Liver (tissue), 9 donors: ENCODE results near the gene LRRK1. TPM values are rescaled to one million over a fixed set of nuclear protein-coding genes. Genes with fewer than 3 reads are reported as not detected.

ENCODE experiments used
- DNase-seq: peaks from one replicate; pipeline ENCODE4 v3.0.0-alpha.2; 2017; ENCODE audit warnings: low spot score
- H3K27ac ChIP-seq, 2 donors: one replicate each; pipeline ENCODE4 v1.7.0; 2013; ENCODE audit warnings: inconsistent platforms in 2 of 2, low read length in 2 of 2, control low read depth in 1 of 2, low read depth in 1 of 2, mild to moderate bottlenecking in 1 of 2
- H3K27me3 ChIP-seq, 4 donors: one replicate each; pipeline versions ENCODE4 v1.6.1 to v1.7.0; 2013; ENCODE audit warnings: low read length in 3 of 4, inconsistent platforms in 1 of 4, mild to moderate bottlenecking in 1 of 4, moderate library complexity in 1 of 4; ENCODE audit not compliant: control insufficient read depth in 4 of 4, insufficient read depth in 4 of 4
- H3K36me3 ChIP-seq, 4 donors: one replicate each; pipeline versions ENCODE4 v1.6.1 to v1.7.0; 2013; ENCODE audit warnings: low read length in 3 of 4, mild to moderate bottlenecking in 3 of 4, low read depth in 1 of 4, moderate library complexity in 1 of 4; ENCODE audit not compliant: control insufficient read depth in 4 of 4, insufficient read depth in 3 of 4
- H3K4me1 ChIP-seq, 4 donors: one replicate each; pipeline versions ENCODE4 v1.6.1 to v1.7.0; 2013; ENCODE audit warnings: low read length in 3 of 4, mild to moderate bottlenecking in 3 of 4, moderate library complexity in 1 of 4; ENCODE audit not compliant: control insufficient read depth in 4 of 4, insufficient read depth in 4 of 4
- H3K4me3 ChIP-seq, 3 donors: one replicate each; pipeline versions ENCODE4 v1.6.1 to v1.7.0; 2013; ENCODE audit warnings: low read length in 3 of 3, control low read depth in 1 of 3, low read depth in 1 of 3, mild to moderate bottlenecking in 1 of 3
- H3K9ac ChIP-seq, 2 donors: one replicate each; pipeline ENCODE4 v1.7.0; 2013; ENCODE audit warnings: low read length in 2 of 2, mild to moderate bottlenecking in 2 of 2, moderate library complexity in 2 of 2, control low read depth in 1 of 2, low read depth in 1 of 2
- H3K9me3 ChIP-seq, 4 donors: one replicate each; pipeline versions ENCODE4 v1.6.1 to v1.7.0; 2013; ENCODE audit warnings: low read length in 3 of 4; ENCODE audit not compliant: control insufficient read depth in 4 of 4
- ATF3 ChIP-seq: IDR thresholded peaks from 2 replicates; pipeline ENCODE4 v1.6.1; 2016; ENCODE audit warnings: antibody characterized with exemption
- CTCF ChIP-seq: fragments of 150-350 bp; IDR thresholded peaks from 2 replicates; pipeline ENCODE4 v1.5.1; 2017; ENCODE audit warnings: improper control_type of control experiment, low read depth, low read length; ENCODE audit not compliant: missing input control
- FOXA2 ChIP-seq: IDR thresholded peaks from 2 replicates; pipeline ENCODE4 v1.6.1; 2016; ENCODE audit warnings: antibody characterized with exemption
- HNF4A ChIP-seq, 2 donors: conservative IDR thresholded peaks; 2 replicates each; pipeline ENCODE4 v1.6.1; 2016; ENCODE audit warnings: antibody characterized with exemption in 2 of 2, mild to moderate bottlenecking in 2 of 2
- JUND ChIP-seq, 2 donors: IDR thresholded peaks; 2 replicates each; pipeline ENCODE4 v1.6.1; 2016; ENCODE audit warnings: antibody characterized with exemption in 2 of 2
- MAX ChIP-seq: IDR thresholded peaks from 2 replicates; pipeline ENCODE4 v1.6.1; 2016; ENCODE audit warnings: antibody characterized with exemption
- NR2F2 ChIP-seq: IDR thresholded peaks from 2 replicates; pipeline ENCODE4 v1.6.1; 2016; ENCODE audit warnings: antibody characterized with exemption
- RAD21 ChIP-seq, 2 donors: IDR thresholded peaks; 2 replicates each; pipeline ENCODE4 v1.6.1; 2016; ENCODE audit warnings: antibody characterized with exemption in 2 of 2, mild to moderate bottlenecking in 2 of 2
- REST ChIP-seq: IDR thresholded peaks from 2 replicates; pipeline ENCODE4 v1.6.1; 2016; ENCODE audit warnings: antibody characterized with exemption, mild to moderate bottlenecking
- RXRA ChIP-seq, 2 donors: IDR thresholded peaks; 2 replicates each; pipeline ENCODE4 v1.6.1; 2017 to 2018; ENCODE audit warnings: antibody characterized with exemption in 2 of 2, mild to moderate bottlenecking in 1 of 2
- SP1 ChIP-seq: IDR thresholded peaks from 2 replicates; pipeline ENCODE4 v1.6.1; 2018; ENCODE audit warnings: antibody characterized with exemption, mild to moderate bottlenecking
- TAF1 ChIP-seq: conservative IDR thresholded peaks from 2 replicates; pipeline ENCODE4 v1.6.1; 2016; ENCODE audit warnings: antibody characterized with exemption, mild to moderate bottlenecking
- YY1 ChIP-seq: IDR thresholded peaks from 2 replicates; pipeline ENCODE4 v1.6.1; 2016; ENCODE audit warnings: antibody characterized with exemption, mild to moderate bottlenecking
- ZBTB33 ChIP-seq: IDR thresholded peaks from 2 replicates; pipeline ENCODE4 v1.6.1; 2016; ENCODE audit warnings: antibody characterized with exemption
- WGBS: extraction: QIAGEN DNeasy Blood & Tissue Kit; methylation state at CpG from one replicate; pipeline ENCODE4 v1.1.7; 2013; 5-methylcytosine and 5-hydroxymethylcytosine counted together
- polyA plus RNA-seq, 2 donors: library from polyadenylated mRNA; stranded (reverse) in 1 of 2; unstranded in 1 of 2; fragments of 200-250 nt in 1 of 2; fragments of >200 nt in 1 of 2; fragmentation: Nextera tagmentation in 1 of 2; extraction: Ambion mirVana in 1 of 2; gene quantifications; one replicate each; pipeline versions ENCODE4 v1.2.1 to v1.2.3, GENCODE V29; 2013 to 2015
- total RNA-seq, 2 donors: library from RNA; depleted of rRNA; stranded (reverse); fragments of >200 nt; gene quantifications; one replicate each; pipeline ENCODE4 v1.2.3, GENCODE V29; 2014
- donor health status: healthy.
- donor health status: healthy.
- donor health status: healthy.
- donor health status: healthy.
- donor health status: healthy.

LRRK1 gene
- total and polyA plus RNA-seq, 4 donors, result 1.2 to 4.4 (median 2.7) TPM

- TF ChIP-seq REST (no peak), ATF3 (no peak), SP1 (no peak), HNF4A (conservative IDR thresholded peaks at IDR 0.05) (no peak), RAD21 (IDR thresholded peaks at IDR 0.05) (no peak), JUND (IDR thresholded peaks at IDR 0.05) (no peak)
Measured at GRCh38 chr15:101051291-101052030, 132.3 kb downstream of the LRRK1 start (continued).

- WGBS, result 71% methylated on average over 13 of the region's 13 CpGs
- peaks cover 0 to 8% (median 0%) of the 10 kb centered on the region in 4 donors for H3K36me3 ChIP-seq
Measured at GRCh38 chr15:101052031-101052620, 133.0 kb downstream of the LRRK1 start.

GRCh38 chr15:101052681-101053121 is 133.5 kb downstream of the LRRK1 start:
- no peak overlapping the region for H3K4me3 ChIP-seq
- H3K27ac ChIP-seq, result no peak overlapping the region
- H3K9ac ChIP-seq, result no peak overlapping the region
- 94% methylated on average over 20 of the region's 20 CpGs for WGBS
- no peak for DNase-seq
- no peaks in the 10 kb centered on the region for H3K27me3 ChIP-seq
- no peaks in the 10 kb centered on the region for H3K9me3 ChIP-seq
- no peak for TF ChIP-seq SP1
- TF ChIP-seq FOXA2, result no peak
- no peak for TF ChIP-seq YY1
- TF ChIP-seq ZBTB33, result no peak
- no peak for TF ChIP-seq TAF1
- no peak for TF ChIP-seq CTCF
- H3K36me3 ChIP-seq, result peaks cover 0 to 8% (median 0%) of the 10 kb centered on the region in 4 donors
- no peaks in the 10 kb centered on the region for H3K4me1 ChIP-seq

More at GRCh38 chr15:101052031-101052620, 133.0 kb downstream of the LRRK1 start:
- no peak overlapping the region for H3K4me3 ChIP-seq
- H3K27me3 ChIP-seq, result no peaks in the 10 kb centered on the region
- H3K9ac ChIP-seq, result no peak overlapping the region
- no peak for DNase-seq
- H3K9me3 ChIP-seq, result no peaks in the 10 kb centered on the region
- no peaks in the 10 kb centered on the region for H3K4me1 ChIP-seq
- TF ChIP-seq RAD21 (IDR thresholded peaks at IDR 0.05) (no peak), JUND (IDR thresholded peaks at IDR 0.05) (no peak), MAX (no peak), RXRA (IDR thresholded peaks at IDR 0.05) (no peak), YY1 (no peak), NR2F2 (no peak)
- no peak overlapping the region for H3K27ac ChIP-seq
